ENCODE measurements around the gene MAMDC4. TPM values are rescaled to one million over a fixed set of nuclear protein-coding genes. Genes with fewer than 3 reads are reported as not detected.

Gene MAMDC4
- polyA plus RNA-seq, 1 donor = 772 TPM

GRCh38 chr9:136852664-136853595, 784 bp downstream of the MAMDC4 start:
- Histone ChIP-seq H3K9me3 (ENCODE audit: control insufficient read depth, low read depth, low read length) (peaks cover 12% of the 10 kb centered on the region), H3K36me3 (ENCODE audit: control insufficient read depth, insufficient read depth, low read length) (peaks cover 70% of the 10 kb centered on the region), H3K4me3 (ENCODE audit: low read length) (peak overlapping the region; percentile 100), H3K27ac (ENCODE audit: low read length) (peak overlapping the region; percentile 100), H3K4me1 (ENCODE audit: control insufficient read depth, insufficient read depth, low read length) (peaks cover 77% of the 10 kb centered on the region), H3K27me3 (ENCODE audit: control insufficient read depth, insufficient read depth, low read length) (peaks cover 2% of the 10 kb centered on the region)
- no CpG with 5 or more reads among the region's 29 CpGs for WGBS (ENCODE audit: insufficient coverage, low lambda C conversion rate)
- peak in 1 of 2 donors; percentile 34 for DNase-seq

DNA sequence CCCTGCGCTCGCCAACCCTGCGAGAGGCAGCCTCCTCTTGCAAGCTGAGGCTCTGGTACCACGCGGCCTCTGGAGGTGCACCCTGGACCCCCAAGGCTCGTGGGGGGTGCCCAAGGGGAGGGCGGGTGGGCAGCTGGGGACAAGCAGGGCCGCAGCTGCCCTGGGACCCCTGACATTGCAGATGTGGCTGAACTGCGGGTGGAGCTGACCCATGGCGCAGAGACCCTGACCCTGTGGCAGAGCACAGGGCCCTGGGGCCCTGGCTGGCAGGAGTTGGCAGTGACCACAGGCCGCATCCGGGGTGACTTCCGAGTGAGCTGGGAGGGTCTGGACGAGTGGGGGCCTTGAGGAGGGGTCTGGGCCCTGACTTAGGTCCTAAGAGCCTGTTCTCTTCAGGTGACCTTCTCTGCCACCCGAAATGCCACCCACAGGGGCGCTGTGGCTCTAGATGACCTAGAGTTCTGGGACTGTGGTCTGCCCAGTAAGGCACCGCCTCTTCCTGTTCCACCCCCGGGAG, 1.5 kb downstream of the MAMDC4 start:
- peak overlapping the region; percentile 100 for H3K4me3 ChIP-seq (ENCODE audit: low read length)
- WGBS (ENCODE audit: insufficient coverage, low lambda C conversion rate) = no CpG with 5 or more reads among the region's 18 CpGs

GRCh38 chr9:136854113-136854841, 2.1 kb downstream of the MAMDC4 start:
- peaks cover 18% of the 10 kb centered on the region for H3K9me3 ChIP-seq (ENCODE audit: control insufficient read depth, low read depth, low read length)
- peaks cover 90% of the 10 kb centered on the region for H3K4me1 ChIP-seq (ENCODE audit: control insufficient read depth, insufficient read depth, low read length)
- DNase-seq = peak in 1 of 2 donors; percentile 56
- H3K27ac ChIP-seq (ENCODE audit: low read length) = peak overlapping the region; percentile 94
- no CpG with 5 or more reads among the region's 30 CpGs for WGBS (ENCODE audit: insufficient coverage, low lambda C conversion rate)
- H3K27me3 ChIP-seq (ENCODE audit: control insufficient read depth, insufficient read depth, low read length) = no peaks in the 10 kb centered on the region
- H3K4me3 ChIP-seq (ENCODE audit: low read length) = peak overlapping the region; percentile 100
- peaks cover 82% of the 10 kb centered on the region for H3K36me3 ChIP-seq (ENCODE audit: control insufficient read depth, insufficient read depth, low read length)

More for the DNA sequence above, 1.5 kb downstream of the MAMDC4 start:
- DNase-seq = no peak
- H3K36me3 ChIP-seq (ENCODE audit: control insufficient read depth, insufficient read depth, low read length) = peaks cover 76% of the 10 kb centered on the region
- peak overlapping the region; percentile 100 for H3K27ac ChIP-seq (ENCODE audit: low read length)
- no peaks in the 10 kb centered on the region for H3K27me3 ChIP-seq (ENCODE audit: control insufficient read depth, insufficient read depth, low read length)
- peaks cover 84% of the 10 kb centered on the region for H3K4me1 ChIP-seq (ENCODE audit: control insufficient read depth, insufficient read depth, low read length)
- H3K9me3 ChIP-seq (ENCODE audit: control insufficient read depth, low read depth, low read length) = peaks cover 15% of the 10 kb centered on the region

DNA sequence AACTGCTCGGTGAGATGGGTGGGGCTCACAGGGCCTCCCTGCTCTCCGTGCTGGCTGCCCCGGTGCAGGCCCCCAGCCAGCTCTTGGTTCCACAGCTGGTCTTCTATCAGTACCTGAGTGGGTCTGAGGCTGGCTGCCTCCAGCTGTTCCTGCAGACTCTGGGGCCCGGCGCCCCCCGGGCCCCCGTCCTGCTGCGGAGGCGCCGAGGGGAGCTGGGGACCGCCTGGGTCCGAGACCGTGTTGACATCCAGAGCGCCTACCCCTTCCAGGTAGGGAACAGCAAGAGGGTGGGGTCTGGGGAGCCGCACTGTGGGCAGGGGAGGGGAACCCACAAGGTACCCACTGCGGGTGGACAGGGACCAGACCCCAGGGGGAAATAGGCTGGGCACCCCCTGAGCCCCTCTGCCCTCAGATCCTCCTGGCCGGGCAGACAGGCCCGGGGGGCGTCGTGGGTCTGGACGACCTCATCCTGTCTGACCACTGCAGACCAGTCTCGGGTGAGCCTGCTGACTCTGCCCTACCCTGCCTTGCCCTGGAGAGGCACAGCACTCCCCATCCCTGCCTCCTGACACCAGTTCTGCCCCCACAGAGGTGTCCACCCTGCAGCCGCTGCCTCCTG, 2.8 kb downstream of the MAMDC4 start:
- Histone ChIP-seq H3K4me3 (ENCODE audit: low read length) (peak overlapping the region; percentile 100), H3K36me3 (ENCODE audit: control insufficient read depth, insufficient read depth, low read length) (peaks cover 87% of the 10 kb centered on the region), H3K27me3 (ENCODE audit: control insufficient read depth, insufficient read depth, low read length) (no peaks in the 10 kb centered on the region), H3K9me3 (ENCODE audit: control insufficient read depth, low read depth, low read length) (peaks cover 18% of the 10 kb centered on the region), H3K4me1 (ENCODE audit: control insufficient read depth, insufficient read depth, low read length) (peaks cover 94% of the 10 kb centered on the region), H3K27ac (ENCODE audit: low read length) (peak overlapping the region; percentile 94)
- DNase-seq = no peak
- no CpG with 5 or more reads among the region's 23 CpGs for WGBS (ENCODE audit: insufficient coverage, low lambda C conversion rate)

GRCh38 chr9:136855461-136856078, 3.4 kb downstream of the MAMDC4 start:
- peaks cover 84% of the 10 kb centered on the region for H3K36me3 ChIP-seq (ENCODE audit: control insufficient read depth, insufficient read depth, low read length)
- DNase-seq = no peak
- WGBS (ENCODE audit: insufficient coverage, low lambda C conversion rate) = no CpG with 5 or more reads among the region's 26 CpGs
- H3K27me3 ChIP-seq (ENCODE audit: control insufficient read depth, insufficient read depth, low read length) = no peaks in the 10 kb centered on the region
- peaks cover 18% of the 10 kb centered on the region for H3K9me3 ChIP-seq (ENCODE audit: control insufficient read depth, low read depth, low read length)
- H3K4me3 ChIP-seq (ENCODE audit: low read length) = peak overlapping the region; percentile 100
- H3K4me1 ChIP-seq (ENCODE audit: control insufficient read depth, insufficient read depth, low read length) = peaks cover 92% of the 10 kb centered on the region
- H3K27ac ChIP-seq (ENCODE audit: low read length) = peak overlapping the region; percentile 94

DNA sequence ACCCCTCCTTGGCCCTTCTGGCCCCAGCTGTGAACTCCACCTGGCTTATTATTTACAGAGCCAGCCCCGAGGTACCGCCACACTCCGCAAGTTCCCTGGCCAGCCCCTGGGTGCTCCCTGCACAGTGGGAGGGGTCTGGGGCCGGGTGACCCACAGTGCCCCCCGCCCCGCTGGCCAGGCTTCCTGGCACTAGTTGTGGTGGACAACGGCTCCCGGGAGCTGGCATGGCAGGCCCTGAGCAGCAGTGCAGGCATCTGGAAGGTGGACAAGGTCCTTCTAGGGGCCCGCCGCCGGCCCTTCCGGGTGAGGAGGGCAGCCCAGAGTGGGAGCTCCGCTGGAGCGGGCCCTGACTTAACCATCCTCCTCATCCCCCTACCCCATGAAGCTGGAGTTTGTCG, 3.9 kb downstream of the MAMDC4 start:
- Histone ChIP-seq H3K27ac (ENCODE audit: low read length) (peak overlapping the region; percentile 94), H3K9me3 (ENCODE audit: control insufficient read depth, low read depth, low read length) (peaks cover 18% of the 10 kb centered on the region), H3K36me3 (ENCODE audit: control insufficient read depth, insufficient read depth, low read length) (peaks cover 84% of the 10 kb centered on the region), H3K27me3 (ENCODE audit: control insufficient read depth, insufficient read depth, low read length) (no peaks in the 10 kb centered on the region), H3K4me1 (ENCODE audit: control insufficient read depth, insufficient read depth, low read length) (peaks cover 92% of the 10 kb centered on the region), H3K4me3 (ENCODE audit: low read length) (peak overlapping the region; percentile 100)
- peak in 1 of 2 donors; percentile 25 for DNase-seq
- no CpG with 5 or more reads among the region's 15 CpGs for WGBS (ENCODE audit: insufficient coverage, low lambda C conversion rate)

DNA sequence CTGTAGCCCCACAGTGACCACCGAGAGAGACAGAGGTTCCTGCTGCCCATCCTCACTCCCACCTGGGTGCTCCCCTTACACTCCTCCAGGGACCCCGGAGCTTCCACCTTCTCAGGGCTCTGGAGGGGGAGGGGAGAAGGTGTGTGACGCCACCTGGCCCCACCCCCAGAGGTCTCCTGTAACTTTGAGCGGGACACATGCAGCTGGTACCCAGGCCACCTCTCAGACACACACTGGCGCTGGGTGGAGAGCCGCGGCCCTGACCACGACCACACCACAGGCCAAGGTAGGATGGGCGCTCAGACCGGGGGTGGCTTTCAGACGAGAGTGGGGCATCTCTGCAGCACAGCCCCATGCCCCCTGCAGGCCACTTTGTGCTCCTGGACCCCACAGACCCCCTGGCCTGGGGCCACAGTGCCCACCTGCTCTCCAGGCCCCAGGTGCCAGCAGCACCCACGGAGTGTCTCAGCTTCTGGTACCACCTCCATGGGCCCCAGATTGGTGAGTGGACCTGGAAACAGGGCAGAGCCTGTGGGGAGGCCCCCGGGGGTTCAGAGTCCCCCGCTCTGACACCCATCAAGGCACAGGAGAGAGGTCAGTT, 4.5 kb downstream of the MAMDC4 start:
- DNase-seq = no peak
- Histone ChIP-seq H3K9me3 (ENCODE audit: control insufficient read depth, low read depth, low read length) (peaks cover 18% of the 10 kb centered on the region), H3K36me3 (ENCODE audit: control insufficient read depth, insufficient read depth, low read length) (peaks cover 84% of the 10 kb centered on the region), H3K27me3 (ENCODE audit: control insufficient read depth, insufficient read depth, low read length) (no peaks in the 10 kb centered on the region), H3K4me1 (ENCODE audit: control insufficient read depth, insufficient read depth, low read length) (peaks cover 92% of the 10 kb centered on the region), H3K27ac (ENCODE audit: low read length) (peak overlapping the region; percentile 94), H3K4me3 (ENCODE audit: low read length) (peak overlapping the region; percentile 100)
- WGBS (ENCODE audit: insufficient coverage, low lambda C conversion rate) = no CpG with 5 or more reads among the region's 14 CpGs

DNA sequence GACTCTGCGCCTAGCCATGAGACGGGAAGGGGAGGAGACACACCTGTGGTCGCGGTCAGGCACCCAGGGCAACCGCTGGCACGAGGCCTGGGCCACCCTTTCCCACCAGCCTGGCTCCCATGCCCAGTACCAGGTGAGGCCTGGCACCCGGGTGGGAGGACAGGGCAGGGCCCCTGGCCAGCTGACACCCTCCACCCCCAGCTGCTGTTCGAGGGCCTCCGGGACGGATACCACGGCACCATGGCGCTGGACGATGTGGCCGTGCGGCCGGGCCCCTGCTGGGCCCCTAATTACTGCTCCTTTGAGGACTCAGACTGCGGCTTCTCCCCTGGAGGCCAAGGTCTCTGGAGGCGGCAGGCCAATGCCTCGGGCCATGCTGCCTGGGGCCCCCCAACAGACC, 5.0 kb downstream of the MAMDC4 start:
- peak overlapping the region; percentile 94 for H3K27ac ChIP-seq (ENCODE audit: low read length)
- DNase-seq = peak in 1 of 2 donors; percentile 53
- no CpG with 5 or more reads among the region's 19 CpGs for WGBS (ENCODE audit: insufficient coverage, low lambda C conversion rate)
- H3K4me3 ChIP-seq (ENCODE audit: low read length) = peak overlapping the region; percentile 100
- H3K27me3 ChIP-seq (ENCODE audit: control insufficient read depth, insufficient read depth, low read length) = no peaks in the 10 kb centered on the region
- H3K9me3 ChIP-seq (ENCODE audit: control insufficient read depth, low read depth, low read length) = peaks cover 18% of the 10 kb centered on the region
- peaks cover 86% of the 10 kb centered on the region for H3K36me3 ChIP-seq (ENCODE audit: control insufficient read depth, insufficient read depth, low read length)
- H3K4me1 ChIP-seq (ENCODE audit: control insufficient read depth, insufficient read depth, low read length) = peaks cover 87% of the 10 kb centered on the region

- no CpG with 5 or more reads among the region's 29 CpGs for WGBS (ENCODE audit: insufficient coverage, low lambda C conversion rate)
- H3K4me1 ChIP-seq (ENCODE audit: control insufficient read depth, insufficient read depth, low read length) = peaks cover 82% of the 10 kb centered on the region
- no peaks in the 10 kb centered on the region for H3K27me3 ChIP-seq (ENCODE audit: control insufficient read depth, insufficient read depth, low read length)
- peak overlapping the region; percentile 4 for H3K4me3 ChIP-seq (ENCODE audit: low read length)
- H3K9me3 ChIP-seq (ENCODE audit: control insufficient read depth, low read depth, low read length) = peaks cover 18% of the 10 kb centered on the region
- peaks cover 90% of the 10 kb centered on the region for H3K36me3 ChIP-seq (ENCODE audit: control insufficient read depth, insufficient read depth, low read length)
- peak overlapping the region; percentile 94 for H3K27ac ChIP-seq (ENCODE audit: low read length)
- peak in 1 of 2 donors; percentile 63 for DNase-seq
Observed at GRCh38 chr9:136857581-136858412, 5.7 kb downstream of the MAMDC4 start.
